Fibroblast of skin of back (primary cell): Measurements from ENCODE around the gene WHAMM. TPM values are rescaled to one million over a fixed set of nuclear protein-coding genes. Genes with fewer than 3 reads are reported as not detected.
"Not testable (repeated sequence)": the region's sequence is repeated elsewhere in the genome, so short reads cannot be mapped to it uniquely, and the experiment has no call there.

Experiments used
- DNase-seq: peaks from one replicate; pipeline ENCODE4 v3.0.0-alpha.2; 2013
- polyA plus RNA-seq, 2 experiments: library from polyadenylated mRNA; unstranded; fragments of 120-200 nt; gene quantifications; one replicate each; pipeline ENCODE4 v1.2.1, GENCODE V29; 2013; ENCODE audit not compliant: insufficient read length in 2 of 2

The WHAMM gene
- polyA plus RNA-seq (2013, experiment 1 of 2; ENCODE audit: insufficient read length): 5.1 TPM
- 5.6 TPM for polyA plus RNA-seq (2013, experiment 2 of 2; ENCODE audit: insufficient read length)

- peak; percentile 99 for DNase-seq
Measured at GRCh38 chr15:82809308-82810060, at the start of gene WHAMM. TSS of gene WHAMM (plus strand) at chr15:82809628. CDS start at chr15:82809727, 99 bp downstream.

GRCh38 chr15:82763361-82764116 lies 45.9 kb upstream of the WHAMM start:
- DNase-seq: no peak

- no peak for DNase-seq
Measured at GRCh38 chr15:82764117-82764490, 45.3 kb upstream of the WHAMM start.

- DNase-seq: no peak
Measured at GRCh38 chr15:82764740-82765139, 44.7 kb upstream of the WHAMM start.

- DNase-seq: not testable (repeated sequence)
Measured at GRCh38 chr15:82766201-82766600, 43.2 kb upstream of the WHAMM start.

GRCh38 chr15:82767163-82767829 lies 42.1 kb upstream of the WHAMM start:
- DNase-seq: no peak

- peak; percentile 9 for DNase-seq
Measured at GRCh38 chr15:82768414-82769054, 40.9 kb upstream of the WHAMM start.

- DNase-seq: no peak
Measured at GRCh38 chr15:82771789-82772607, 37.4 kb upstream of the WHAMM start.

- no peak for DNase-seq
Measured at GRCh38 chr15:82774496-82774895, 34.9 kb upstream of the WHAMM start.

- no peak for DNase-seq
Measured at GRCh38 chr15:82778755-82779154, 30.7 kb upstream of the WHAMM start.

GRCh38 chr15:82781349-82781748 lies 28.1 kb upstream of the WHAMM start:
- no peak for DNase-seq

GRCh38 chr15:82788496-82788895 lies 20.9 kb upstream of the WHAMM start:
- DNase-seq: no peak

GRCh38 chr15:82789491-82789890 lies 19.9 kb upstream of the WHAMM start:
- no peak for DNase-seq

- no peak for DNase-seq
Measured at GRCh38 chr15:82790321-82790720, 19.1 kb upstream of the WHAMM start.

GRCh38 chr15:82792068-82792467 lies 17.4 kb upstream of the WHAMM start:
- no peak for DNase-seq

- no peak for DNase-seq
Measured at GRCh38 chr15:82793737-82794136, 15.7 kb upstream of the WHAMM start.

- no peak for DNase-seq
Measured at GRCh38 chr15:82798104-82798503, 11.3 kb upstream of the WHAMM start.

- DNase-seq: no peak
Measured at GRCh38 chr15:82798531-82799166, 10.8 kb upstream of the WHAMM start.

- DNase-seq: no peak
Measured at GRCh38 chr15:82799183-82799841, 10.1 kb upstream of the WHAMM start.

GRCh38 chr15:82802497-82802896 lies 6.9 kb upstream of the WHAMM start:
- no peak for DNase-seq
